GM12872 (cell line): ENCODE measurements around the gene ILK.

Source experiments
- CTCF ChIP-seq: IDR thresholded peaks from 3 replicates; pipeline ENCODE4 v1.5.1; 2011; ENCODE audit warnings: low read depth, mild to moderate bottlenecking, low read length, moderate library complexity; ENCODE audit not compliant: insufficient read depth

Gene ILK

GRCh38 chr11:6647836-6648235 is 44.3 kb downstream of the ILK start:
- no peak for TF ChIP-seq CTCF

GRCh38 chr11:6648501-6648900 is 44.9 kb downstream of the ILK start:
- TF ChIP-seq CTCF, result no peak

- TF ChIP-seq CTCF, result no peak
Measured at GRCh38 chr11:6650104-6650503, 46.5 kb downstream of the ILK start.

GRCh38 chr11:6650980-6651379 is 47.4 kb downstream of the ILK start:
- no peak for TF ChIP-seq CTCF

GRCh38 chr11:6652182-6652581 is 48.6 kb downstream of the ILK start:
- no peak for TF ChIP-seq CTCF

GRCh38 chr11:6653097-6653496 is 49.5 kb downstream of the ILK start:
- TF ChIP-seq CTCF, result no peak

GRCh38 chr11:6653656-6654055 is 50.1 kb downstream of the ILK start:
- no peak for TF ChIP-seq CTCF
